Suprapubic skin (tissue), 4 donors: ENCODE results near the gene POLL. TPM values are rescaled to one million over a fixed set of nuclear protein-coding genes. Genes with fewer than 3 reads are reported as not detected.

Source experiments
- DNase-seq, 2 donors: peaks; one replicate each; pipeline ENCODE4 v3.0.0-alpha.2; 2019; ENCODE audit warnings: low spot score in 2 of 2
- H3K27ac ChIP-seq: fragments of 200-600 bp; sonication (generic); one replicate; pipeline ENCODE4 v1.5.1; 2019
- H3K27me3 ChIP-seq: fragments of 200-600 bp; sonication (generic); one replicate; pipeline ENCODE4 v1.5.1; 2019
- H3K36me3 ChIP-seq: fragments of 200-600 bp; sonication (generic); one replicate; pipeline ENCODE4 v1.5.1; 2019
- H3K4me1 ChIP-seq: fragments of 200-600 bp; sonication (generic); one replicate; pipeline ENCODE4 v1.5.1; 2019
- H3K4me3 ChIP-seq: fragments of 200-600 bp; sonication (generic); one replicate; pipeline ENCODE4 v1.5.1; 2019; ENCODE audit warnings: mild to moderate bottlenecking
- H3K9me3 ChIP-seq: fragments of 200-600 bp; sonication (generic); one replicate; pipeline ENCODE4 v1.5.1; 2019
- CTCF ChIP-seq, 2 donors: fragments of 200-600 bp in 1 of 2; fragments of 450-650 bp in 1 of 2; sonication (generic) in 1 of 2; IDR thresholded peaks; one replicate each; pipeline ENCODE4 v1.5.1; 2016 to 2019; ENCODE audit warnings: antibody characterized with exemption in 2 of 2, mild to moderate bottlenecking in 1 of 2, moderate library complexity in 1 of 2
- EP300 ChIP-seq: sonication (generic); formaldehyde crosslinking; IDR thresholded peaks from one replicate; pipeline ENCODE4 v1.6.1; 2017; ENCODE audit warnings: antibody characterized with exemption
- POLR2A ChIP-seq, 2 donors: fragments of 450-650 bp; IDR thresholded peaks; one replicate each; pipeline ENCODE4 v1.6.1; 2017; ENCODE audit warnings: antibody characterized with exemption in 2 of 2, mild to moderate bottlenecking in 2 of 2, moderate library complexity in 2 of 2
- POLR2AphosphoS5 ChIP-seq, 3 donors: sonication (generic); formaldehyde crosslinking; IDR thresholded peaks; one replicate each; pipeline ENCODE4 v1.6.1; 2017; ENCODE audit warnings: antibody characterized with exemption in 3 of 3
- WGBS: methylation state at CpG from one replicate; pipeline ENCODE4 v1.1.5; 2018; 5-methylcytosine and 5-hydroxymethylcytosine counted together
- total RNA-seq, 4 donors: library from RNA; depleted of rRNA; stranded (reverse); fragments of >200 nt; gene quantifications; one replicate each; pipeline ENCODE4 v1.1.0, GENCODE V29; 2016

The POLL gene
- total RNA-seq, 4 donors from 2014 or later = 13.5 to 32.3 (median 20.6) TPM

- no peak for TF ChIP-seq EP300
- TF ChIP-seq POLR2A (IDR thresholded peaks at IDR 0.05) = no peak
- peaks cover 17% of the 10 kb centered on the region for H3K4me1 ChIP-seq
- H3K27me3 ChIP-seq = peaks cover 29% of the 10 kb centered on the region
- H3K27ac ChIP-seq = no peak overlapping the region
- peaks cover 2% of the 10 kb centered on the region for H3K36me3 ChIP-seq
- H3K9me3 ChIP-seq = no peaks in the 10 kb centered on the region
- no peak overlapping the region for H3K4me3 ChIP-seq
- 79% methylated on average over 9 of the region's 12 CpGs for WGBS
- DNase-seq = no peak
Measured at GRCh38 chr10:101559596-101560297, 28.3 kb downstream of the POLL start.

GRCh38 chr10:101558671-101559595 is 29.1 kb downstream of the POLL start:
- WGBS = 52% methylated on average over 10 of the region's 18 CpGs
- H3K36me3 ChIP-seq = peaks cover 9% of the 10 kb centered on the region
- no peak overlapping the region for H3K4me3 ChIP-seq
- no peaks in the 10 kb centered on the region for H3K9me3 ChIP-seq
- TF ChIP-seq EP300 = no peak
- TF ChIP-seq POLR2AphosphoS5 (IDR thresholded peaks at IDR 0.05) = no peak
- TF ChIP-seq POLR2A (IDR thresholded peaks at IDR 0.05) = no peak
- no peak for TF ChIP-seq CTCF (IDR thresholded peaks at IDR 0.05)
- H3K4me1 ChIP-seq = peaks cover 17% of the 10 kb centered on the region
- H3K27me3 ChIP-seq = peaks cover 22% of the 10 kb centered on the region
- DNase-seq = no peak
- no peak overlapping the region for H3K27ac ChIP-seq

- H3K36me3 ChIP-seq = peaks cover 16% of the 10 kb centered on the region
- TF ChIP-seq POLR2A (IDR thresholded peaks at IDR 0.05) = no peak
- TF ChIP-seq POLR2AphosphoS5 (IDR thresholded peaks at IDR 0.05) = no peak
- TF ChIP-seq EP300 = no peak
- no peak for TF ChIP-seq CTCF (IDR thresholded peaks at IDR 0.05)
- no peak for DNase-seq
- no peak overlapping the region for H3K27ac ChIP-seq
- peaks cover 17% of the 10 kb centered on the region for H3K4me1 ChIP-seq
- H3K4me3 ChIP-seq = no peak overlapping the region
- 36% methylated on average over 1 of the region's 2 CpGs for WGBS
- peaks cover 15% of the 10 kb centered on the region for H3K27me3 ChIP-seq
- H3K9me3 ChIP-seq = no peaks in the 10 kb centered on the region
Measured at GRCh38 chr10:101558204-101558603, 29.9 kb downstream of the POLL start.

- Histone ChIP-seq H3K27ac (no peak overlapping the region), H3K9me3 (no peaks in the 10 kb centered on the region), H3K36me3 (peaks cover 23% of the 10 kb centered on the region), H3K27me3 (peaks cover 11% of the 10 kb centered on the region), H3K4me1 (peaks cover 17% of the 10 kb centered on the region), H3K4me3 (no peak overlapping the region)
- 85% methylated on average over 2 of the region's 2 CpGs for WGBS
- TF ChIP-seq EP300 (no peak), POLR2AphosphoS5 (IDR thresholded peaks at IDR 0.05) (no peak), POLR2A (IDR thresholded peaks at IDR 0.05) (no peak), CTCF (IDR thresholded peaks at IDR 0.05) (no peak)
- DNase-seq = no peak
Measured at GRCh38 chr10:101557541-101557940, 30.5 kb downstream of the POLL start.

GRCh38 chr10:101552442-101552841 is 35.6 kb downstream of the POLL start:
- no peaks in the 10 kb centered on the region for H3K9me3 ChIP-seq
- no peak for DNase-seq
- no peaks in the 10 kb centered on the region for H3K27me3 ChIP-seq
- H3K4me3 ChIP-seq = no peak overlapping the region
- TF ChIP-seq CTCF (IDR thresholded peaks at IDR 0.05) (no peak), POLR2A (IDR thresholded peaks at IDR 0.05) (no peak), EP300 (no peak), POLR2AphosphoS5 (IDR thresholded peaks at IDR 0.05) (no peak)
- peaks cover 10% of the 10 kb centered on the region for H3K4me1 ChIP-seq
- WGBS = 93% methylated on average over 3 of the region's 3 CpGs
- peaks cover 34% of the 10 kb centered on the region for H3K36me3 ChIP-seq
- no peak overlapping the region for H3K27ac ChIP-seq
